ENCODE measurements around the gene AGR2. TPM values are rescaled to one million over a fixed set of nuclear protein-coding genes. Genes with fewer than 3 reads are reported as not detected.

The AGR2 gene
- total RNA-seq, 1 experiment from 2014 or later: 147 TPM

DNA sequence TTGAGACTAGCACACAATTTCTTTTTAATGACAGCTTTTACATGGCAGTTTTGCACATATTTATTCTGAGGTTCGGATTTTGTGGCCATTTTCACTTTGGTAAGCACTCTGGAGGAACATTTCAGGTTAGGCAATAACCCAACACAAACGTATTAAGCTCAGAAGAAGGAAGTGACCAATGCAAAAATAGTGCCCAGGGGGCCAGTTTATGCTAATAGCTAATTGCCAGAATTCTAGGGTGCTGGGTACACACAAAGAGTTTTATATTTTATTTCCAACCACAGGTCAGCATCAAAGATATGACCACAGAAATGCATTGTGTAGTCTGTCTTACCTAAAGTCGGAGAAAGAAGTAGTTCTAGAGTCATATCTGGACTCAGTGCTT, 8.4 kb upstream of the AGR2 start:
- peak overlapping the region; percentile 57; the same call in 1 of the 2 replicates for H3K27ac ChIP-seq (ENCODE audit: low read length)
- no TSS peak for BruUV-seq (replicated peaks)
- H3K27me3 ChIP-seq (ENCODE audit: control insufficient read depth, insufficient read depth, low read length): no peaks in the 10 kb centered on the region
- TF ChIP-seq POLR2AphosphoS5 (IDR thresholded peaks at IDR 0.05; ENCODE audit: low read depth, low read length) (no peak), TCF7L2 (IDR thresholded peaks at IDR 0.05; ENCODE audit: low read depth, low read length) (no peak), CTCF (IDR thresholded peaks at IDR 0.05) (no peak), SIN3A (IDR thresholded peaks at IDR 0.05; ENCODE audit: borderline replicate concordance, insufficient read depth, low read depth, low read length) (no peak)
- TF ChIP-seq, protein P1, sequence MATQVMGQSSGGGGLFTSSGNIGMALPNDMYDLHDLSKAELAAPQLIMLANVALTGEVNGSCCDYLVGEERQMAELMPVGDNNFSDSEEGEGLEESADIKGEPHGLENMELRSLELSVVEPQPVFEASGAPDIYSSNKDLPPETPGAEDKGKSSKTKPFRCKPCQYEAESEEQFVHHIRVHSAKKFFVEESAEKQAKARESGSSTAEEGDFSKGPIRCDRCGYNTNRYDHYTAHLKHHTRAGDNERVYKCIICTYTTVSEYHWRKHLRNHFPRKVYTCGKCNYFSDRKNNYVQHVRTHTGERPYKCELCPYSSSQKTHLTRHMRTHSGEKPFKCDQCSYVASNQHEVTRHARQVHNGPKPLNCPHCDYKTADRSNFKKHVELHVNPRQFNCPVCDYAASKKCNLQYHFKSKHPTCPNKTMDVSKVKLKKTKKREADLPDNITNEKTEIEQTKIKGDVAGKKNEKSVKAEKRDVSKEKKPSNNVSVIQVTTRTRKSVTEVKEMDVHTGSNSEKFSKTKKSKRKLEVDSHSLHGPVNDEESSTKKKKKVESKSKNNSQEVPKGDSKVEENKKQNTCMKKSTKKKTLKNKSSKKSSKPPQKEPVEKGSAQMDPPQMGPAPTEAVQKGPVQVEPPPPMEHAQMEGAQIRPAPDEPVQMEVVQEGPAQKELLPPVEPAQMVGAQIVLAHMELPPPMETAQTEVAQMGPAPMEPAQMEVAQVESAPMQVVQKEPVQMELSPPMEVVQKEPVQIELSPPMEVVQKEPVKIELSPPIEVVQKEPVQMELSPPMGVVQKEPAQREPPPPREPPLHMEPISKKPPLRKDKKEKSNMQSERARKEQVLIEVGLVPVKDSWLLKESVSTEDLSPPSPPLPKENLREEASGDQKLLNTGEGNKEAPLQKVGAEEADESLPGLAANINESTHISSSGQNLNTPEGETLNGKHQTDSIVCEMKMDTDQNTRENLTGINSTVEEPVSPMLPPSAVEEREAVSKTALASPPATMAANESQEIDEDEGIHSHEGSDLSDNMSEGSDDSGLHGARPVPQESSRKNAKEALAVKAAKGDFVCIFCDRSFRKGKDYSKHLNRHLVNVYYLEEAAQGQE (IDR thresholded peaks at IDR 0.05; ENCODE audit: insufficient read depth in 1 of 2, low read depth in 2 of 2, low read length in 1 of 2): no peak
- ChIA-PET CTCF (interaction anchor here (0.6 kb wide), 1 partner anchor 24 kb away, joined by 3 read pairs; no protein-coding TSS in a partner anchor), POLR2A (no interaction called here)
- H3K4me3 ChIP-seq (ENCODE audit: low read depth in 2 of 2, low read length in 2 of 2): no peak overlapping the region
- intact Hi-C loops (cut with micrococcal nuclease; ENCODE audit: unreplicated experiment): no loop called here
- no peaks in the 10 kb centered on the region for H3K9me3 ChIP-seq (ENCODE audit: control insufficient read depth, insufficient read depth, low read depth, low read length)
- H3K36me3 ChIP-seq (ENCODE audit: control insufficient read depth, insufficient read depth, low read length): no peaks in the 10 kb centered on the region
- in situ Hi-C loops (cut with HindIII; ENCODE audit: low pct_unique_long_range_greater_than_20kb, low sequenced_read_pairs): no loop called here
- ATAC-seq: no peak
- H3K4me1 ChIP-seq (ENCODE audit: control insufficient read depth, insufficient read depth, low read length): peaks cover 35% of the 10 kb centered on the region
- DNase-seq (ENCODE audit: low read depth, low spot score): no peak

GRCh38 chr7:16812542-16813231, 7.9 kb upstream of the AGR2 start:
- POLR2A ChIA-PET: interaction anchor here (0.6 kb wide), 3 partner anchors 27 to 95 kb away, joined by 3 to 12 read pairs (median 3); no protein-coding TSS in a partner anchor
- H3K27me3 ChIP-seq (ENCODE audit: control insufficient read depth, insufficient read depth, low read length): no peaks in the 10 kb centered on the region
- intact Hi-C loops (cut with micrococcal nuclease; ENCODE audit: unreplicated experiment) (no loop called here), in situ Hi-C loops (cut with HindIII; ENCODE audit: low pct_unique_long_range_greater_than_20kb, low sequenced_read_pairs) (no loop called here)
- H3K9me3 ChIP-seq (ENCODE audit: control insufficient read depth, insufficient read depth, low read depth, low read length): no peaks in the 10 kb centered on the region
- ATAC-seq (no peak), DNase-seq (ENCODE audit: low read depth, low spot score) (no peak)
- H3K27ac ChIP-seq (ENCODE audit: low read length): peak overlapping the region; percentile 76; the same call in 1 of the 2 replicates
- H3K4me3 ChIP-seq (ENCODE audit: low read depth in 2 of 2, low read length in 2 of 2): no peak overlapping the region
- CTCF ChIA-PET: no interaction called here
- no peak for TF ChIP-seq POLR2AphosphoS5 (IDR thresholded peaks at IDR 0.05; ENCODE audit: low read depth, low read length)
- TF ChIP-seq, protein P1 (IDR thresholded peaks at IDR 0.05; ENCODE audit: insufficient read depth in 1 of 2, low read depth in 2 of 2, low read length in 1 of 2): no peak
- no peaks in the 10 kb centered on the region for H3K36me3 ChIP-seq (ENCODE audit: control insufficient read depth, insufficient read depth, low read length)
- no TSS peak for BruUV-seq (replicated peaks)
- peaks cover 35% of the 10 kb centered on the region for H3K4me1 ChIP-seq (ENCODE audit: control insufficient read depth, insufficient read depth, low read length)

Data from Panc1 (cell line).